A549 (cell line): ENCODE data around the gene KLHL34.

ENCODE experiments used
- CTCF ChIP-seq: fragments of >200 bp; sonication (Bioruptor Twin); formaldehyde crosslinking; IDR thresholded peaks from 3 replicates; pipeline ENCODE4 v1.5.1; 2016
- POLR2A ChIP-seq: IDR thresholded peaks from 2 replicates; pipeline ENCODE4 v1.6.1; 2012; ENCODE audit warnings: mild to moderate bottlenecking, low read length

- TF ChIP-seq CTCF (no peak), POLR2A (no peak)
Observed at GRCh38 chrX:21632027-21632426, 26.1 kb downstream of the KLHL34 start.
